ENCODE results near the gene CCL5. TPM values are rescaled to one million over a fixed set of nuclear protein-coding genes. Genes with fewer than 3 reads are reported as not detected.

The CCL5 gene
- total and polyA plus RNA-seq, 2 donors (not counting 3 experiments of a cell fraction or from before 2014, with no cell fraction given) = not detected

GRCh38 chr17:35846055-35846809 lies 33.9 kb downstream of the CCL5 start:
- peaks cover 5% of the 10 kb centered on the region for H3K79me2 ChIP-seq (ENCODE audit: control insufficient read depth, insufficient read depth, low read length)
- POLR2A ChIA-PET = no interaction called here
- no peak overlapping the region for H3K4me3 ChIP-seq (replicated peaks in 1 of 3; ENCODE audit: insufficient read depth in 1 of 3, low read depth in 1 of 3, low read length in 3 of 3)
- peaks cover 37 to 44% of the 10 kb centered on the region in 2 experiments for H3K36me3 ChIP-seq (ENCODE audit: control insufficient read depth in 2 of 2, extremely low read depth in 1 of 2, insufficient read depth in 2 of 2, low read length in 2 of 2)
- TF ChIP-seq MAX (IDR thresholded peaks at IDR 0.05; ENCODE audit: insufficient read depth, insufficient read length) (no peak), CTCF (IDR thresholded peaks at IDR 0.05; ENCODE audit: extremely low read depth in 1 of 2, insufficient read depth in 1 of 2, low read depth in 1 of 2, low read length in 2 of 2) (no peak), FOS (IDR thresholded peaks at IDR 0.05; ENCODE audit: borderline replicate concordance, insufficient read depth, low read length) (no peak), JUN (IDR thresholded peaks at IDR 0.05; ENCODE audit: borderline replicate concordance, insufficient read depth, insufficient read length, low read depth) (no peak), GATA2 (IDR thresholded peaks at IDR 0.05; ENCODE audit: insufficient read depth, insufficient read length, low read depth, low read length) (no peak), MYC (IDR thresholded peaks at IDR 0.05; ENCODE audit: low read depth, low read length) (no peak), POLR2AphosphoS5 (IDR thresholded peaks at IDR 0.05; ENCODE audit: insufficient read depth, low read depth, low read length) (no peak), EZH2 (IDR thresholded peaks at IDR 0.05; ENCODE audit: borderline replicate concordance, low read depth, low read length, severe bottlenecking) (no peak), POLR2A (IDR thresholded peaks at IDR 0.05; ENCODE audit: low read depth, low read length) (no peak)
- no peak for FAIRE-seq
- H4K20me1 ChIP-seq (replicated peaks; ENCODE audit: control insufficient read depth, extremely low read depth, insufficient read depth, low read length) = no peaks in the 10 kb centered on the region
- dilution Hi-C loops (cut with MboI; ENCODE audit: extremely low pct_ligation_motif_present, low sequenced_read_pairs) = no loop called here
- H3K4me1 ChIP-seq (ENCODE audit: control insufficient read depth, extremely low read depth, insufficient read depth, low read length) = no peaks in the 10 kb centered on the region
- DNase-seq (ENCODE audit: low read depth, low spot score) = no peak
- no peaks in the 10 kb centered on the region for H3K9me3 ChIP-seq (replicated peaks; ENCODE audit: control insufficient read depth, insufficient read depth, low read length)
- no peak overlapping the region for H3K27ac ChIP-seq (ENCODE audit: insufficient read depth, low read depth, low read length)
- no peak overlapping the region for H2AFZ ChIP-seq (ENCODE audit: low read depth, low read length)
- no TSS peak for BruUV-seq (replicated peaks)
- H3K27me3 ChIP-seq (ENCODE audit: control insufficient read depth in 2 of 2, insufficient read depth in 2 of 2, low read length in 2 of 2) = no peaks in the 10 kb centered on the region
- H3K9ac ChIP-seq (replicated peaks; ENCODE audit: extremely low read depth, insufficient read depth, low read length) = no peak overlapping the region
- no peaks in the 10 kb centered on the region for H3K9me1 ChIP-seq (replicated peaks; ENCODE audit: control insufficient read depth, extremely low read depth, insufficient read depth, low read length)
- intact Hi-C loops (cut with micrococcal nuclease) = loop anchor here (10.0 kb wide), 2 partner anchors 99 to 229 kb away; partner anchors contain the start of gene LYZL6
- CTCF ChIA-PET = interaction anchor here (0.8 to 4.1 kb wide), 3 partner anchors 31 to 303 kb away, joined by 3 to 31 read pairs (median 4); no protein-coding TSS in a partner anchor
- H3K4me2 ChIP-seq (ENCODE audit: insufficient read depth, low read length) = no peak overlapping the region

Data from endothelial cell of umbilical vein (primary cell).